ENCODE results near the gene ERN2. TPM values are rescaled to one million over a fixed set of nuclear protein-coding genes. Genes with fewer than 3 reads are reported as not detected.

The ERN2 gene
- total and polyA plus RNA-seq, 2 of the 4 experiments (the other 2 are of a cell fraction), result 0.39 to 0.54 TPM

- CTCF ChIA-PET, result no interaction called here
- 43% methylated on average over 4 of the region's 15 CpGs; no CpG with 5 or more reads in 1 of the 2 experiments for WGBS, 2 experiments (ENCODE audit: extremely low coverage in 2 of 2, insufficient read length in 1 of 2)
Measured at GRCh38 chr16:23755484-23755809, 42.4 kb upstream of the ERN2 start.

More at GRCh38 chr16:23755484-23755809, 42.4 kb upstream of the ERN2 start:
- H3K4me3 ChIP-seq (ENCODE audit: insufficient read depth, low read depth, low read length), result no peak overlapping the region
- no peak overlapping the region for H2BK15ac ChIP-seq (ENCODE audit: low read depth, low read length)
- H3K27ac ChIP-seq (ENCODE audit: insufficient read depth, low read length), result no peak overlapping the region
- TF ChIP-seq RAD21 (IDR thresholded peaks at IDR 0.05; ENCODE audit: low read length), result no peak
- no peak for TF ChIP-seq RCOR1 (IDR thresholded peaks at IDR 0.05; ENCODE audit: insufficient replicate concordance, low read length)
- no peak for TF ChIP-seq CEBPB (IDR thresholded peaks at IDR 0.05; ENCODE audit: low read depth, low read length)
- TF ChIP-seq MAFK (IDR thresholded peaks at IDR 0.05; ENCODE audit: low read depth, low read length), result no peak
- no peak for TF ChIP-seq MXI1 (IDR thresholded peaks at IDR 0.05; ENCODE audit: borderline replicate concordance, low read depth, low read length)
- no peak for TF ChIP-seq ELK1 (IDR thresholded peaks at IDR 0.05; ENCODE audit: borderline replicate concordance, low read depth, low read length)
- TF ChIP-seq SMC3 (IDR thresholded peaks at IDR 0.05; ENCODE audit: low read depth, low read length), result no peak
- TF ChIP-seq FOS (IDR thresholded peaks at IDR 0.05; ENCODE audit: low read depth, low read length), result no peak
- no peak for TF ChIP-seq MAZ (IDR thresholded peaks at IDR 0.05; ENCODE audit: borderline replicate concordance, low read depth, low read length)
- TF ChIP-seq RFX5 (IDR thresholded peaks at IDR 0.05; ENCODE audit: low read depth, low read length), result no peak
- no peak for TF ChIP-seq POLR2A (IDR thresholded peaks at IDR 0.05; ENCODE audit: low read depth, low read length)
- TF ChIP-seq USF2 (IDR thresholded peaks at IDR 0.05; ENCODE audit: low read depth, low read length), result no peak
- no peak for TF ChIP-seq BHLHE40 (IDR thresholded peaks at IDR 0.05; ENCODE audit: low read depth, low read length)
- TF ChIP-seq, protein P1, sequence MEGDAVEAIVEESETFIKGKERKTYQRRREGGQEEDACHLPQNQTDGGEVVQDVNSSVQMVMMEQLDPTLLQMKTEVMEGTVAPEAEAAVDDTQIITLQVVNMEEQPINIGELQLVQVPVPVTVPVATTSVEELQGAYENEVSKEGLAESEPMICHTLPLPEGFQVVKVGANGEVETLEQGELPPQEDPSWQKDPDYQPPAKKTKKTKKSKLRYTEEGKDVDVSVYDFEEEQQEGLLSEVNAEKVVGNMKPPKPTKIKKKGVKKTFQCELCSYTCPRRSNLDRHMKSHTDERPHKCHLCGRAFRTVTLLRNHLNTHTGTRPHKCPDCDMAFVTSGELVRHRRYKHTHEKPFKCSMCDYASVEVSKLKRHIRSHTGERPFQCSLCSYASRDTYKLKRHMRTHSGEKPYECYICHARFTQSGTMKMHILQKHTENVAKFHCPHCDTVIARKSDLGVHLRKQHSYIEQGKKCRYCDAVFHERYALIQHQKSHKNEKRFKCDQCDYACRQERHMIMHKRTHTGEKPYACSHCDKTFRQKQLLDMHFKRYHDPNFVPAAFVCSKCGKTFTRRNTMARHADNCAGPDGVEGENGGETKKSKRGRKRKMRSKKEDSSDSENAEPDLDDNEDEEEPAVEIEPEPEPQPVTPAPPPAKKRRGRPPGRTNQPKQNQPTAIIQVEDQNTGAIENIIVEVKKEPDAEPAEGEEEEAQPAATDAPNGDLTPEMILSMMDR (conservative IDR thresholded peaks at IDR 0.05; ENCODE audit: low read depth, low read length), result no peak
- no peak for TF ChIP-seq NFE2L2 (IDR thresholded peaks at IDR 0.05; ENCODE audit: low read depth, low read length)
- H3K56ac ChIP-seq (ENCODE audit: extremely low read depth, insufficient read depth, low read length), result no peak overlapping the region
- no TSS peak for BruUV-seq (replicated peaks)
- H3K27me3 ChIP-seq (ENCODE audit: control insufficient read depth, insufficient read depth, low read length), result peaks cover 25% of the 10 kb centered on the region
- intact Hi-C loops (cut with micrococcal nuclease) (no loop called here), in situ Hi-C loops (cut with MboI; ENCODE audit: low sequenced_read_pairs) (no loop called here), dilution Hi-C loops (cut with HindIII; ENCODE audit: low sequenced_read_pairs, unreplicated experiment) (no loop called here)
- H2AFZ ChIP-seq (replicated peaks; ENCODE audit: low read length, poor library complexity), result no peak overlapping the region
- no peaks in the 10 kb centered on the region for H3K9me1 ChIP-seq (ENCODE audit: insufficient read depth, low read length)
- no peaks in the 10 kb centered on the region for H4K20me1 ChIP-seq (ENCODE audit: insufficient read depth, low read length)
- no peak overlapping the region for H3K14ac ChIP-seq (replicated peaks; ENCODE audit: low read depth, low read length)
- POLR2A ChIA-PET (ENCODE audit: unreplicated experiment), result no interaction called here
- no peak overlapping the region for H3K9ac ChIP-seq (ENCODE audit: low read depth, low read length)
- H4K91ac ChIP-seq (ENCODE audit: insufficient read depth, low read depth, low read length), result no peak overlapping the region
- DNase-seq, result no peak
- H2AK9ac ChIP-seq (replicated peaks; ENCODE audit: low read depth, low read length, poor library complexity), result no peak overlapping the region
- no peak overlapping the region for H3K4ac ChIP-seq (ENCODE audit: low read depth, low read length)
- H3K4me2 ChIP-seq (ENCODE audit: low read depth, low read length), result no peak overlapping the region
- H4K5ac ChIP-seq (ENCODE audit: low read depth, low read length), result no peak overlapping the region
- no peak overlapping the region for H4K8ac ChIP-seq (ENCODE audit: low read depth in 2 of 2, low read length in 2 of 2)
- no peaks in the 10 kb centered on the region for H3K79me1 ChIP-seq (ENCODE audit: low read depth in 1 of 2, low read length in 2 of 2)
- no peak overlapping the region for H3K18ac ChIP-seq (ENCODE audit: low read depth, low read length)
- H2AK5ac ChIP-seq (ENCODE audit: low read depth, low read length), result no peak overlapping the region
- H3K4me1 ChIP-seq (ENCODE audit: control insufficient read depth, insufficient read depth, low read length), result no peaks in the 10 kb centered on the region; the same call in 1 of the 2 replicates
- H2BK5ac ChIP-seq (ENCODE audit: low read depth, low read length, poor library complexity, severe bottlenecking), result no peak overlapping the region
- H3K36me3 ChIP-seq (ENCODE audit: control insufficient read depth, insufficient read depth, low read length), result no peaks in the 10 kb centered on the region
- H3K23ac ChIP-seq (ENCODE audit: low read depth, low read length), result no peak overlapping the region
- H2BK120ac ChIP-seq (ENCODE audit: low read depth, low read length), result no peak overlapping the region
- no peaks in the 10 kb centered on the region; the same call in 1 of the 2 replicates for H3K9me3 ChIP-seq (ENCODE audit: control insufficient read depth, insufficient read depth, low read length)
- H2BK20ac ChIP-seq (ENCODE audit: low read depth, low read length), result no peak overlapping the region
- no peak for ATAC-seq (ENCODE audit: low read depth)
